ENCODE data around the gene TBC1D26.
"Not testable (repeated sequence)": the region's sequence is repeated elsewhere in the genome, so short reads cannot be mapped to it uniquely, and the experiment has no call there.

TBC1D26 gene

GRCh38 chr17:15731900-15732299 is at the start of gene TBC1D26:
TSS of gene TBC1D26 (plus strand) at chr17:15732283. CDS start at chr17:15735349, 3,066 bp downstream.
- DNase-seq, result not testable (repeated sequence)

- not testable (repeated sequence) for DNase-seq
Measured at GRCh38 chr17:15683135-15683534, 48.9 kb upstream of the TBC1D26 start.

- peak; percentile 60 for DNase-seq
Measured at GRCh38 chr17:15683824-15684478, 48.1 kb upstream of the TBC1D26 start, which contains the start of gene TRIM16. TSS of gene TRIM16 (minus strand) at chr17:15684311. CDS start at chr17:15651609, 32,702 bp downstream.

GRCh38 chr17:15687494-15687893 is 44.6 kb upstream of the TBC1D26 start:
- not testable (repeated sequence) for DNase-seq

- peak; percentile 5 for DNase-seq
Measured at GRCh38 chr17:15698967-15699366, 33.1 kb upstream of the TBC1D26 start.

- DNase-seq, result peak; percentile 100
Measured at GRCh38 chr17:15699413-15699924, 32.6 kb upstream of the TBC1D26 start, which contains the start of gene ZNF286A. TSS of gene ZNF286A (plus strand) at chr17:15699752. CDS start at chr17:15700330, 578 bp downstream.

- not testable (repeated sequence) for DNase-seq
Measured at GRCh38 chr17:15699937-15700336, 32.1 kb upstream of the TBC1D26 start.

GRCh38 chr17:15704239-15704638 is 27.8 kb upstream of the TBC1D26 start:
- DNase-seq, result not testable (repeated sequence)

- not testable (repeated sequence) for DNase-seq
Measured at GRCh38 chr17:15704813-15705212, 27.3 kb upstream of the TBC1D26 start.

GRCh38 chr17:15708879-15709278 is 23.2 kb upstream of the TBC1D26 start:
- DNase-seq, result not testable (repeated sequence)

GRCh38 chr17:15716601-15717563 is 15.2 kb upstream of the TBC1D26 start:
- DNase-seq, result not testable (repeated sequence)

GRCh38 chr17:15730535-15730934 is 1.5 kb upstream of the TBC1D26 start:
- not testable (repeated sequence) for DNase-seq

GRCh38 chr17:15733174-15733789 is 1.2 kb downstream of the TBC1D26 start:
- DNase-seq, result not testable (repeated sequence)

- DNase-seq, result not testable (repeated sequence)
Measured at GRCh38 chr17:15736578-15736977, 4.5 kb downstream of the TBC1D26 start.

GRCh38 chr17:15738066-15738465 is 6.0 kb downstream of the TBC1D26 start:
- DNase-seq, result no peak

GRCh38 chr17:15739259-15739658 is 7.2 kb downstream of the TBC1D26 start:
- DNase-seq, result not testable (repeated sequence)

GRCh38 chr17:15740041-15740440 is 8.0 kb downstream of the TBC1D26 start:
- DNase-seq, result not testable (repeated sequence)

- DNase-seq, result no peak
Measured at GRCh38 chr17:15740570-15741120, 8.6 kb downstream of the TBC1D26 start.

- no peak for DNase-seq
Measured at GRCh38 chr17:15741624-15742023, 9.5 kb downstream of the TBC1D26 start.

- DNase-seq, result no peak
Measured at GRCh38 chr17:15742051-15742795, 10.1 kb downstream of the TBC1D26 start.

- DNase-seq, result no peak
Measured at GRCh38 chr17:15742921-15743320, 10.8 kb downstream of the TBC1D26 start.

All from EL (cell line).